Smooth muscle cell (in vitro differentiated cells): ENCODE data around the gene TMTC1. TPM values are rescaled to one million over a fixed set of nuclear protein-coding genes. Genes with fewer than 3 reads are reported as not detected.

Experiments used
- DNase-seq: peaks from one replicate; lab custom pipeline; 2025; ENCODE audit not compliant: unreplicated experiment; lab: John Stamatoyannopoulos, UW
- H2AFZ ChIP-seq: fragments of 200-600 bp; sonication (generic); 2 replicates; pipeline ENCODE4 v1.6.0; 2016; ENCODE audit warnings: antibody characterized with exemption, low read depth, mild to moderate bottlenecking
- H3F3A ChIP-seq: fragments of 200-600 bp; sonication (generic); 2 replicates; pipeline ENCODE4 v1.6.0; 2017; ENCODE audit warnings: antibody characterized with exemption, low read depth
- H3K27ac ChIP-seq: fragments of 200-600 bp; sonication (generic); 2 replicates; pipeline ENCODE4 v1.5.1; 2016; ENCODE audit warnings: low read depth, mild to moderate bottlenecking
- H3K27me3 ChIP-seq: fragments of 200-600 bp; sonication (generic); 2 replicates; pipeline ENCODE4 v1.6.1; 2016; ENCODE audit warnings: low read depth, mild to moderate bottlenecking
- H3K36me3 ChIP-seq: fragments of 200-600 bp; sonication (generic); 2 replicates; pipeline ENCODE4 v1.5.1; 2016; ENCODE audit warnings: low read depth
- H3K4me1 ChIP-seq: fragments of 200-600 bp; sonication (generic); 2 replicates; pipeline ENCODE4 v1.5.1; 2016; ENCODE audit warnings: low read depth
- H3K4me2 ChIP-seq: fragments of 200-600 bp; sonication (generic); 2 replicates; pipeline ENCODE4 v1.6.0; 2016; ENCODE audit warnings: mild to moderate bottlenecking
- H3K4me3 ChIP-seq: fragments of 200-600 bp; sonication (generic); 2 replicates; pipeline ENCODE4 v1.5.1; 2016; ENCODE audit warnings: mild to moderate bottlenecking
- H3K79me2 ChIP-seq: fragments of 200-600 bp; sonication (generic); 2 replicates; pipeline ENCODE4 v1.6.0; 2016; ENCODE audit warnings: low read depth, mild to moderate bottlenecking
- H3K9ac ChIP-seq: fragments of 200-600 bp; sonication (generic); 2 replicates; pipeline ENCODE4 v1.6.0; 2016; ENCODE audit warnings: low read depth
- H3K9me3 ChIP-seq: fragments of 200-600 bp; sonication (generic); replicated peaks from 2 replicates; pipeline ENCODE4 v1.5.1; 2016; ENCODE audit warnings: low read depth
- H4K20me1 ChIP-seq: fragments of 200-600 bp; sonication (generic); 2 replicates; pipeline ENCODE4 v1.6.0; 2016; ENCODE audit warnings: low read depth
- WGBS: methylation state at CpG from one replicate; pipeline ENCODE4 v1.1.7; 2016; ENCODE audit warnings: low lambda C conversion rate; 5-methylcytosine and 5-hydroxymethylcytosine counted together
- polyA plus RNA-seq: library from polyadenylated mRNA; unstranded; fragments of >200 nt; fragmentation: Nextera tagmentation; extraction: Ambion mirVana; gene quantifications from 2 replicates; pipeline ENCODE4 v1.2.1, GENCODE V29; 2016
- total RNA-seq: library from RNA; depleted of rRNA; stranded (reverse); fragments of >200 nt; gene quantifications from 2 replicates; pipeline ENCODE4 v1.2.3, GENCODE V29; 2014
- TF ChIP-seq, protein P1 (sequence below): fragments of 200-600 bp; sonication (generic); IDR thresholded peaks from 2 replicates; pipeline ENCODE4 v1.5.1; 2017; ENCODE audit warnings: borderline replicate concordance, mild to moderate bottlenecking, antibody characterized with exemption; ENCODE audit not compliant: insufficient read depth, poor library complexity, severe bottlenecking

Gene TMTC1
- total and polyA plus RNA-seq, 2 experiments from 2014 or later, result 3.5 to 8.7 TPM

DNA sequence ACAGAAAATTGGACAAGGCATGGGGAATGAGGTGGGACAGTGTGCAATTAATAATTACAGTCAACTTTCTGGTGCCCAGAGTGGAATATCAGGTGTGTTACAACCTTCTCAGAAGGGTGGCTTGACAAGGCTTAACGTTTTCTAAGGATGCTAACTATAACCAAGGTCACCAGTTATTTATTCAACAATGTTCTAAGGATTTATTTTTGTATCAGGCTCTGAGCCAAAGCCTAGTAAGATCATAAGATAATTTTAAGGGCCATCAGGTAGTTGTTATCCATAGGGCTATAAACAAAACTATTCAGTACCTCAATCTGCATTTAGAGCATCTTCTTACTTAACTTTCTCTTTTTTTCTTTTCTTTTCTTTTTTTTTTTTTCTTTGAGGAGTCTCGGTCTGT is 134.0 kb downstream of the TMTC1 start:
- H3K36me3 ChIP-seq, result no peaks in the 10 kb centered on the region
- no peaks in the 10 kb centered on the region for H3K27me3 ChIP-seq
- H3K27ac ChIP-seq, result no peak overlapping the region
- H3K9ac ChIP-seq, result no peak overlapping the region
- H3K4me2 ChIP-seq, result no peak overlapping the region
- H3F3A ChIP-seq, result no peaks in the 10 kb centered on the region
- no peak for DNase-seq
- no peaks in the 10 kb centered on the region for H3K9me3 ChIP-seq
- TF ChIP-seq, protein P1, sequence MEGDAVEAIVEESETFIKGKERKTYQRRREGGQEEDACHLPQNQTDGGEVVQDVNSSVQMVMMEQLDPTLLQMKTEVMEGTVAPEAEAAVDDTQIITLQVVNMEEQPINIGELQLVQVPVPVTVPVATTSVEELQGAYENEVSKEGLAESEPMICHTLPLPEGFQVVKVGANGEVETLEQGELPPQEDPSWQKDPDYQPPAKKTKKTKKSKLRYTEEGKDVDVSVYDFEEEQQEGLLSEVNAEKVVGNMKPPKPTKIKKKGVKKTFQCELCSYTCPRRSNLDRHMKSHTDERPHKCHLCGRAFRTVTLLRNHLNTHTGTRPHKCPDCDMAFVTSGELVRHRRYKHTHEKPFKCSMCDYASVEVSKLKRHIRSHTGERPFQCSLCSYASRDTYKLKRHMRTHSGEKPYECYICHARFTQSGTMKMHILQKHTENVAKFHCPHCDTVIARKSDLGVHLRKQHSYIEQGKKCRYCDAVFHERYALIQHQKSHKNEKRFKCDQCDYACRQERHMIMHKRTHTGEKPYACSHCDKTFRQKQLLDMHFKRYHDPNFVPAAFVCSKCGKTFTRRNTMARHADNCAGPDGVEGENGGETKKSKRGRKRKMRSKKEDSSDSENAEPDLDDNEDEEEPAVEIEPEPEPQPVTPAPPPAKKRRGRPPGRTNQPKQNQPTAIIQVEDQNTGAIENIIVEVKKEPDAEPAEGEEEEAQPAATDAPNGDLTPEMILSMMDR, result no peak
- no peaks in the 10 kb centered on the region for H4K20me1 ChIP-seq
- 94% methylated on average over 2 of the region's 2 CpGs for WGBS
- H3K4me3 ChIP-seq, result no peak overlapping the region
- no peak overlapping the region for H2AFZ ChIP-seq
- H3K79me2 ChIP-seq, result no peaks in the 10 kb centered on the region
- H3K4me1 ChIP-seq, result no peaks in the 10 kb centered on the region

DNA sequence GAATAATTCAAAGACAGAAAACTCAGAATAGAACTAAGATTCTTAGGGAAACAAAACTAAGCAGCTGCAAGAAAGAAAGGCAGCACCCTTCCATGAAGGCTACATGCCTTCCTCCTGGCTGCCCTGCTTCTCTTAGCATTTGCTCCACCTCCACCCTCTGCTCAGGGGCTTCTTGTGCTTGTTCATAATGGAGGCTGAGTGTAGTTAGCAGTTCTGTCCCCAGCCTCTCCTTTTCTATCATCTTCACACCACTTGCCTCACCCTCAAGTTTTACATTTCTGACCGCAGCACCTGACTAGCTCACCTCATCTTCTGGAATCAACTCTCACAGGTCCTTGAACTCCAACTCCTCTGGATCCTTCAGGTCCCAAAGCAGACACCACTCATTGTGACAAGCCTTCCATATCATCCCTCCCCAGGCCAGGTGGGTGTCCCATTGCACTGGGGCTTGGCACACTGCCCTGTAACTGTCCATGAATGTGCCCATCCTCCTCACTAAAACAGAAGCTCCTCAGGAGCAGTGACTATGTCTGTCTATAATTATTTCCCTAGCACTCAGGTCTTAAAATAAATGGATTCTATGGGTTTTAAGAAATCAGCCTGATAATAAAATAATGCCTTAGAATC is 139.1 kb downstream of the TMTC1 start:
- H3K9me3 ChIP-seq, result no peaks in the 10 kb centered on the region
- no peak overlapping the region for H3K4me3 ChIP-seq
- no peak for DNase-seq
- H2AFZ ChIP-seq, result no peak overlapping the region
- H3K27me3 ChIP-seq, result no peaks in the 10 kb centered on the region
- no peaks in the 10 kb centered on the region for H3K36me3 ChIP-seq
- no peaks in the 10 kb centered on the region for H4K20me1 ChIP-seq
- no peak overlapping the region for H3K4me2 ChIP-seq
- H3K4me1 ChIP-seq, result peaks cover 12% of the 10 kb centered on the region
- TF ChIP-seq, protein P1, result no peak
- H3F3A ChIP-seq, result peaks cover 3% of the 10 kb centered on the region
- H3K79me2 ChIP-seq, result no peaks in the 10 kb centered on the region
- no peak overlapping the region for H3K9ac ChIP-seq
- 93% methylated on average over 1 of the region's 1 CpG for WGBS
- no peak overlapping the region for H3K27ac ChIP-seq

DNA sequence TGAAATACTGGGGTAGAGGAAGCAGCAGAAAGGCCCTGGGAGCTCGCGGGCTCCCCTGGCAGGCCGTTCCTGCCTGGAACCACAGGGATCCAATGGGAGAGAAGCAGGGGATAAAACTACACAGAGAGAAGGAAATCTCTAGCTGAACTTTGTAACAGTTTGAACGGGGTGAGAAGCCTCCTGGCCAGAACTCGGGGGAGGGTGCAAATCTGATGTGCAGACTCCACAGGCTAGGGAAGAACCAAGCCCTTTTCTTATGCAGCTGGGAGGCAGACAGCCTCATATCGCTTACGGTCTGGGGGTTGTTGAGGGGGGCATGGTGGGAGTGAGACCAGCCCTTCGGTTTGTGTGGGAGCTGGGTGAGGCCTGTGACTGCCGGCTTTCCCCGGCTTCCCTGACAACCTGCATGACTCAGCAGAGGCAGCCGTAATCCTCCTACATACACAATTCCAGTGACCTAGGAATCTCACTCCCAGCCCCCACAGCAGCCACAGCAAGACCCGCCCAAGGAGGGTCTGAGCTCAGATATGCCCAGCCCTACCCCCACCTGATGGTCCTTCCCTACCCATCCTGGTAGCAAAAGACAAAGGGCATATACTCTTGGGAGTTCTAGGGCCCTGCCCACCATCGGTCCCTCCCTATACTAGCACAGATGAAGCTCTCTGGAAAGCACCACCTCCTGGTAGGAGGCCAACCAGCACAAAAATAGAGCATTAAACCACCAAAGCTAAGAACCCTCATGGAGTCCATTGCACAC is 143.0 kb downstream of the TMTC1 start:
- 19% methylated on average over 13 of the region's 13 CpGs for WGBS
- H3K4me2 ChIP-seq, result peak overlapping the region; percentile 54
- no peak for DNase-seq
- H3K4me1 ChIP-seq, result peaks cover 12% of the 10 kb centered on the region
- peak overlapping the region; percentile 88 for H3K27ac ChIP-seq
- H2AFZ ChIP-seq, result peak overlapping the region; percentile 61
- H3K36me3 ChIP-seq, result no peaks in the 10 kb centered on the region
- peaks cover 3% of the 10 kb centered on the region for H3F3A ChIP-seq
- no peaks in the 10 kb centered on the region for H3K27me3 ChIP-seq
- H3K9me3 ChIP-seq, result no peaks in the 10 kb centered on the region
- no peaks in the 10 kb centered on the region for H3K79me2 ChIP-seq
- no peaks in the 10 kb centered on the region for H4K20me1 ChIP-seq
- peak overlapping the region; percentile 5 for H3K4me3 ChIP-seq
- TF ChIP-seq, protein P1, result no peak
- peak overlapping the region; percentile 71 for H3K9ac ChIP-seq
